Activated CD8-positive, alpha-beta T cell treated with anti-CD3 and anti-CD28 coated beads for 36 hours (primary cell): ENCODE measurements around the gene SELENOO. TPM values are rescaled to one million over a fixed set of nuclear protein-coding genes. Genes with fewer than 3 reads are reported as not detected.

Experiments used
- ATAC-seq: fragments of 200-7000 bp; cut with Tn5 transposase; one replicate; pipeline ENCODE4 v1.10.0; 2021; ENCODE audit warnings: mild to moderate bottlenecking, moderate library complexity
- CTCF ChIA-PET: fragments of 350-600 bp; sonication (Branson Sonifier 250); formaldehyde crosslinking; loops from one replicate; lab custom pipeline; 2021; ENCODE audit warnings: antibody characterized with exemption; lab: Charles Lee
- POLR2A ChIA-PET: fragments of 350-600 bp; sonication (Branson Sonifier 250); formaldehyde crosslinking; loops from one replicate; lab custom pipeline; 2021; ENCODE audit warnings: antibody characterized with exemption; lab: Charles Lee
- DNase-seq: peaks from one replicate; pipeline ENCODE4 v3.0.0-alpha.2; 2020
- H3K27ac Mint-ChIP-seq: one replicate; pipeline ENCODE4 v1.8.0; 2021; ENCODE audit warnings: mild to moderate bottlenecking, mixed read lengths
- H3K27me3 Mint-ChIP-seq: one replicate; pipeline ENCODE4 v1.8.0; 2021; ENCODE audit warnings: mixed read lengths
- H3K36me3 Mint-ChIP-seq: one replicate; pipeline ENCODE4 v1.8.0; 2021; ENCODE audit warnings: low read depth, mixed read lengths
- H3K4me1 Mint-ChIP-seq: one replicate; pipeline ENCODE4 v1.8.0; 2021; ENCODE audit warnings: low read depth, mixed read lengths
- H3K4me3 Mint-ChIP-seq: one replicate; pipeline ENCODE4 v1.8.0; 2021; ENCODE audit warnings: mild to moderate bottlenecking, moderate library complexity, mixed read lengths
- H3K9me3 Mint-ChIP-seq: one replicate; pipeline ENCODE4 v1.8.0; 2021; ENCODE audit warnings: mixed read lengths
- intact Hi-C: fragments of 100-400 bp; cut with micrococcal nuclease; formaldehyde crosslinking; loops from one replicate; pipeline ENCODE4 v1.10.0; 2022
- total RNA-seq, 2 experiments: library from RNA; stranded (reverse); gene quantifications; one replicate each; pipeline ENCODE4 v1.2.3, GENCODE V29; 2021
- TF ChIP-seq, protein P1 (sequence below): fragments of 200-600 bp; IDR thresholded peaks from one replicate; pipeline ENCODE4 v1.8.0; 2022; ENCODE audit warnings: antibody characterized with exemption, mild to moderate bottlenecking

SELENOO gene
- total RNA-seq, 2 experiments from 2014 or later, result 24.0 to 25.5 TPM

DNA sequence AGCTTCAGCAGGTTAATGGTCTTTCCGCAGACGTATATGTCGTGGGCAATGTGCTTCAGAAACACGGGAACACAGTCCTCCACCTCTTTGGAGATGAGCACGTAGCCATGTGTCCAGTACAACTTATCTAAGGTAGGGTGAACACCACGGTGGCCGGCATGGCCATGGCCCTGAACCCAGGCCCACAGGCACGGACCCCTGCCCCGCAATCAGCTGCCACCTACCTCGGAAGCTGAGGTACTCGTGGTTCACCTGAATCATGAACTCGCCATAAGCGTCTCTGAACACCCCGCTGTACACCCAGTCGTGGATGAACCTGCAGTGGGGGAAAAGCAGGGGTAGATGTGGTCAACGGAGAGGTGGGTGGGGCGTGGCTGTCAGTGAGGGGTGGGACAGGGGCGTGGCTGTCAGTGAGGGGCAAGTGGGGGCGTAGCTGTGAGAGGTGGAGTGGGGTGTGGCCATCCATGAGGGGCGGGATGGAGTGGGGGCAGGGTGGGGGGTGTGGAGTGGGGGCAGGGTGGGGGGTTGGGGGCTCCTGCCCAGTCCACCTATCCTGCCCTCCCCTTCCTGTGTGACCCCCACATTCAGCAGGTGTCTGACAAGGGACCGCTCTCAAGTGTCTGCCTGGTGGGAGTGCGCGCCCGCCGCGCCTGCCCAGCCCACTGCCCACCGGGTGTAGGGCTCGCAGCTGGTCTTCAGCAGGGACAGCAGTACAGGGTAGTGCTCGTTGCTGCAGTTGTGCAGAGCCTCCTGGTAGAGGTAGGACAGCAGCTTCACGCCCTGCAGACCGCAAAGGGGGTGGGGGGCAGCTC is 25.5 kb downstream of the SELENOO start:
- TF ChIP-seq, protein P1, sequence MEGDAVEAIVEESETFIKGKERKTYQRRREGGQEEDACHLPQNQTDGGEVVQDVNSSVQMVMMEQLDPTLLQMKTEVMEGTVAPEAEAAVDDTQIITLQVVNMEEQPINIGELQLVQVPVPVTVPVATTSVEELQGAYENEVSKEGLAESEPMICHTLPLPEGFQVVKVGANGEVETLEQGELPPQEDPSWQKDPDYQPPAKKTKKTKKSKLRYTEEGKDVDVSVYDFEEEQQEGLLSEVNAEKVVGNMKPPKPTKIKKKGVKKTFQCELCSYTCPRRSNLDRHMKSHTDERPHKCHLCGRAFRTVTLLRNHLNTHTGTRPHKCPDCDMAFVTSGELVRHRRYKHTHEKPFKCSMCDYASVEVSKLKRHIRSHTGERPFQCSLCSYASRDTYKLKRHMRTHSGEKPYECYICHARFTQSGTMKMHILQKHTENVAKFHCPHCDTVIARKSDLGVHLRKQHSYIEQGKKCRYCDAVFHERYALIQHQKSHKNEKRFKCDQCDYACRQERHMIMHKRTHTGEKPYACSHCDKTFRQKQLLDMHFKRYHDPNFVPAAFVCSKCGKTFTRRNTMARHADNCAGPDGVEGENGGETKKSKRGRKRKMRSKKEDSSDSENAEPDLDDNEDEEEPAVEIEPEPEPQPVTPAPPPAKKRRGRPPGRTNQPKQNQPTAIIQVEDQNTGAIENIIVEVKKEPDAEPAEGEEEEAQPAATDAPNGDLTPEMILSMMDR, result no peak
- no peaks in the 10 kb centered on the region for H3K27me3 Mint-ChIP-seq
- POLR2A ChIA-PET, result interaction anchor here (1.1 kb wide), 1 partner anchor 14 kb away, joined by 3 read pairs; no protein-coding TSS in a partner anchor
- H3K9me3 Mint-ChIP-seq, result no peaks in the 10 kb centered on the region
- H3K4me3 Mint-ChIP-seq, result no peak overlapping the region
- CTCF ChIA-PET, result no interaction called here
- no peak overlapping the region for H3K27ac Mint-ChIP-seq
- intact Hi-C loops, result no loop called here
- ATAC-seq (no peak), DNase-seq (no peak)
- H3K4me1 Mint-ChIP-seq, result no peaks in the 10 kb centered on the region
- H3K36me3 Mint-ChIP-seq, result peaks cover 22% of the 10 kb centered on the region

DNA sequence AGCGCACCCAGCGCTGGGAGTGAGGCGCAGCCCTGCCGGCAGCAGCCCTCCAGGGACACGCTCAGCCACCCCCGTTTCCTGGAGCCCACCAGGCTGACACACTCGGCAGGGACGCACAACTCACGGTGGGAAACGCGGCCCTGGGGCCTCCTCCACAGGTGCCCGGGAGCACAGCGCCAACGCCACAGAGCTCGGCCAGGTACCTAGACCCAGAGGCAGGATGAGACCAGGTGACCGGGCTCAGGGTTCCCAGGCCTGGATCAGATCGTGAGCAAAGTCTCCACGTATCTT is 26.0 kb downstream of the SELENOO start:
- no peak overlapping the region for H3K4me3 Mint-ChIP-seq
- POLR2A ChIA-PET, result interaction anchor here (1.1 kb wide), 1 partner anchor 13 kb away, joined by 3 read pairs; no protein-coding TSS in a partner anchor
- H3K4me1 Mint-ChIP-seq, result no peaks in the 10 kb centered on the region
- no peak for ATAC-seq
- CTCF ChIA-PET, result interaction anchor here (2.1 kb wide), 1 partner anchor 17 kb away, joined by 4 read pairs; the partner anchor contains the start of gene TUBGCP6
- intact Hi-C loops, result no loop called here
- H3K9me3 Mint-ChIP-seq, result no peaks in the 10 kb centered on the region
- peaks cover 22% of the 10 kb centered on the region for H3K36me3 Mint-ChIP-seq
- TF ChIP-seq, protein P1, result no peak
- H3K27me3 Mint-ChIP-seq, result no peaks in the 10 kb centered on the region
- DNase-seq, result no peak
- no peak overlapping the region for H3K27ac Mint-ChIP-seq

DNA sequence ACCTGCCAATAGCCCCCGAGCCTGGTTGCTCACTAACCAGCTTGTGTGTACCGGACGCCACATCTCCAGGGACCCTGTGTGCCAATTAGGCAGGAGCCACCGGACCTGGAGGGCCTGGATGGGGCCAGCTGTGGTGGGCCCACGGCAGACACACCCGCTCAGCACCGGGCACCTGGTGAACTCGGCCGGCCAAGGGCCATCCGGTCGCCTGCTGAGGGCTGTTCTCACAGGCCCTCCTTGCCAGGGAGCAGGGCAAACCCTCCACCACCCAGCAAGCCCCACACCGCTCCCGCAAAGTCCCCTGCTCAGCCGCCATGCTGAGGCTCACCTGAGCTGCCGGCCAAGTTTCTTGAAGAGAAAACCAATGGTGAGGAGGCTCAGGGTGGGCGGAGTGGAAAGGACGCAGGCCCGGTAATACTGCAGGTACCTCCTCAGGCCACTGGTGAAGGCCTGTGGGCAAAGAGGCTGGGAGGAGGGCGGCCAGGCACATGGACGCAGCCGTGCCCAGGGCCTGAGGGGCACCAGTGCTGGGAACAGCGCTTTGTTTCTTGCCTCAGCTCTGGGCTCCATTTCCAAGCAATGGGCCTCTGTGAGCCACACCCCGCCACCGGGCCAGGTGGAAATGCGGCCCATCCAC is 26.9 kb downstream of the SELENOO start:
- intact Hi-C loops, result no loop called here
- peaks cover 22% of the 10 kb centered on the region for H3K36me3 Mint-ChIP-seq
- no peak overlapping the region for H3K27ac Mint-ChIP-seq
- ChIA-PET POLR2A (no interaction called here), CTCF (interaction anchor here (1.1 to 2.1 kb wide), 2 partner anchors 10 to 17 kb away, joined by 3 to 4 read pairs; partner anchors contain the start of gene TUBGCP6)
- H3K4me1 Mint-ChIP-seq, result no peaks in the 10 kb centered on the region
- TF ChIP-seq, protein P1, result no peak
- DNase-seq (no peak), ATAC-seq (no peak)
- no peaks in the 10 kb centered on the region for H3K9me3 Mint-ChIP-seq
- no peaks in the 10 kb centered on the region for H3K27me3 Mint-ChIP-seq
- H3K4me3 Mint-ChIP-seq, result no peak overlapping the region

DNA sequence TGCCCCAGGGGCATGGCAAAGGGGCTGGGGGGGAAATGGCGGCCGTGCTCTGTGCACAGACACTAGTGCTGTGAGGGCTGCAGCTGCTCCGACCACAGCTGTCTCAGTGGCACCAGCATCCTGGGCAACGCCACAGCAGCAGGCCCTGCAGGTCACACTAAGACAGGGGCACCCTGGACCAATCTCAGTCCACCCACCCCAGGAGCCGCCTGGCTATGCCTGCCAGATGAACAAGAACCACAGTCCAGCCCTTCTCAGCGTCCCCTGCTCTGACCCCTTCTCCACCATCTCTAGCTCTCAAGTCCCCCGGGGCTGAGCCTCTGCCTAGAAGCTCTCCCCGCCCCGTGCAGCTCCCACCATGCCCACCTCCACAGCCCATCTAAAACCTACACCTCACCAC is 27.6 kb downstream of the SELENOO start:
- DNase-seq (no peak), ATAC-seq (no peak)
- POLR2A ChIA-PET, result no interaction called here
- intact Hi-C loops, result no loop called here
- Mint-ChIP-seq H3K36me3 (peaks cover 19% of the 10 kb centered on the region), H3K4me3 (no peak overlapping the region), H3K27ac (no peak overlapping the region), H3K9me3 (no peaks in the 10 kb centered on the region), H3K4me1 (no peaks in the 10 kb centered on the region), H3K27me3 (no peaks in the 10 kb centered on the region)
- TF ChIP-seq, protein P1, result no peak
- CTCF ChIA-PET, result interaction anchor here (0.7 to 2.1 kb wide), 3 partner anchors 9 to 79 kb away, joined by 3 to 4 read pairs (median 3); partner anchors contain the start of gene TUBGCP6

DNA sequence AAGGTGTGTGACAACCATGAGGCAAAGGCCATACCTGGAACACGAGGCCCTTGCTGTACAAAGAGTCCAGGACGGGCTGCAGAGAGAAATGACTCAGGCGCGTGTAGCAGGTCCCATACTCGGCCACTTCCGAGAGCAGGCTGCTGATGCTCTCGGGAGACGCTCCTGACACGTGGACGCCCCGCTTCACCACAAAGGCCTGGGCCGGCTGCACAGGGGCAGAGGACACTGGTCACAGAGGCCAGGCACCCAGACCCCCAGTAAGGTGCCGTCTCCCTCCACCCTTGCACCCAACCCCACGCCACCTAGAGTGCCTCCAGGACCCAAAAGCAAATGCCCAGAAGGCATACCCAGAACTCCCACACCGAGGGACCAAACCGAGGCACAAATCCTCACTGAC is 28.6 kb downstream of the SELENOO start:
- DNase-seq, result no peak
- ChIA-PET CTCF (interaction anchor here (1.8 kb wide), 1 partner anchor 12 kb away, joined by 8 read pairs; no protein-coding TSS in a partner anchor), POLR2A (interaction anchor here (0.9 kb wide), 1 partner anchor 37 kb away, joined by 4 read pairs; no protein-coding TSS in a partner anchor)
- Mint-ChIP-seq H3K9me3 (no peaks in the 10 kb centered on the region), H3K27ac (no peak overlapping the region), H3K4me1 (no peaks in the 10 kb centered on the region), H3K4me3 (no peak overlapping the region), H3K36me3 (peaks cover 20% of the 10 kb centered on the region), H3K27me3 (no peaks in the 10 kb centered on the region)
- ATAC-seq, result no peak
- intact Hi-C loops, result no loop called here
- TF ChIP-seq, protein P1, result no peak
